ENCODE results near the gene SDR9C7.

The SDR9C7 gene

DNA sequence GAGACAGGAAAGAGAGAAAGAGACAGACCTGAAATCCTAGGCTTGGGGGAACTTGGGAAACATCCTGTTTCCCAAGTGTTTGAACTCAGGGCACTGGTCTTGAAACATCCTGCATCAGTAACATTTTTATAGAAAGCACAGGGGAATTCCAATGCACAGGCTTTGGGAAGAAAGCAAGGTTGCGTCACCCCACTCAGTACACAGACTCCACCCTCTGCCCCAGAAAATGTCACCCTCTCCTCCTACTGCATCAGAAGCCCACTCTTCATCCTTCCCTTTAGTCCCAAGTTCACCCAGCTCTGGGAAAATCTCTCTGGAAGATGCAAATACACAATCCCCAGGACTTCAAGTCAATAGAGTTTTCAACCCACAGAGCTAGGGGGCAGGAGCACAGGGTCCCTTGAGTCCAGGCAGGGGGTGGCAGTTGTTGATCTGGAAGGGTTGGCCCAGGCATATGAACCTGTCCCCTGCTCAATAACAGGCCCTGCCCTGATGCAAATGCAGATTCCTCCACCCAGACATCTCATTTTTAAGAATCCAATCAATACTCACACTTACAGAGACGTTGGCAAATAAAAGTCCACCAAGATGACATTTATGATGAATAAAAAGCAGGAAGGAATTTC is 21.5 kb upstream of the SDR9C7 start:
- Histone ChIP-seq H3K4me2 (ENCODE audit: insufficient read depth, low read length, poor library complexity, severe bottlenecking) (no peak overlapping the region), H3K18ac (ENCODE audit: low read length) (no peak overlapping the region), H3K23ac (ENCODE audit: low read depth, low read length, poor library complexity) (no peak overlapping the region), H3K9me3 (replicated peaks in 1 of 2; ENCODE audit: control insufficient read depth in 2 of 2, insufficient read depth in 1 of 2, low read depth in 1 of 2, low read length in 2 of 2) (peaks cover 7 to 12% of the 10 kb centered on the region in 2 donors), H2AK5ac (ENCODE audit: low read depth, low read length) (no peak overlapping the region), H3K14ac (ENCODE audit: low read length) (no peak overlapping the region), H2AFZ (ENCODE audit: low read length) (no peak overlapping the region), H3K79me1 (ENCODE audit: low read depth, low read length) (no peaks in the 10 kb centered on the region), H3K4ac (ENCODE audit: low read length) (no peak overlapping the region), H3K36me3 (replicated peaks in 1 of 2; ENCODE audit: control insufficient read depth in 2 of 2, insufficient read depth in 2 of 2, low read length in 2 of 2) (no peaks in the 10 kb centered on the region), H4K91ac (ENCODE audit: low read depth, low read length, poor library complexity) (no peak overlapping the region), H3K4me1 (ENCODE audit: control insufficient read depth in 2 of 2, insufficient read depth in 1 of 2, low read depth in 1 of 2, low read length in 2 of 2) (no peaks in the 10 kb centered on the region), H2BK120ac (ENCODE audit: low read depth, low read length) (no peak overlapping the region), H3K9ac (ENCODE audit: low read depth, low read length, poor library complexity) (no peak overlapping the region), H2BK5ac (ENCODE audit: low read length) (no peak overlapping the region), H2BK15ac (ENCODE audit: low read length) (no peak overlapping the region), H3K4me3 (ENCODE audit: low read length in 2 of 2) (no peak overlapping the region), H3K27me3 (ENCODE audit: control insufficient read depth in 3 of 3, insufficient read depth in 3 of 3, low read depth in 1 of 3, low read length in 3 of 3) (peaks cover 0 to 7% (median 0%) of the 10 kb centered on the region in 3 experiments), H3K27ac (replicated peaks; ENCODE audit: low read length) (no peak overlapping the region), H2BK12ac (ENCODE audit: low read length) (no peak overlapping the region), H4K8ac (ENCODE audit: low read depth, low read length) (no peak overlapping the region)
- DNase-seq (ENCODE audit: low spot score): no peak
- no CpG with 5 or more reads among the region's 2 CpGs for WGBS, 2 donors (ENCODE audit: extremely low coverage in 2 of 2, insufficient read length in 2 of 2, insufficient replicate concordance in 1 of 2)

DNA sequence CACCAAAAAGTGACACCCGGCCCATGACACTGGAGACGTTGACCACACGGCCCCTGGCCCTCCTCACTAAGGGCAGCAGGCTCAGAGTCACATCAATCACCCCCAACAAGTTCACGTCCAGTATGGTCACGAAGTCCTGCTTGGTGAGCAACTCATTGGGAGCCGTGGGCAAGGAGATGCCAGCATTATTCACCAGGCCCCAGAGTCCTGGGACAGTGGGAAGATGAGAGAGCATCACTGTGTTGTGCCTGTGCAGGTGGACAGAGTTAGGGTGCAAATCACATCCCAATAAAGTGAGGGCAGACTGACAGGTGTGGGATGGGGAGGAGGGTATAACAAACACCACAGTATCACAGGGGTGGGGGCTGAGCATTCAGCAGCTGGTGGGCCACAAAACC is 20.7 kb upstream of the SDR9C7 start:
- Histone ChIP-seq H2BK12ac (ENCODE audit: low read length) (no peak overlapping the region), H2BK15ac (ENCODE audit: low read length) (no peak overlapping the region), H3K27me3 (ENCODE audit: control insufficient read depth in 3 of 3, insufficient read depth in 3 of 3, low read depth in 1 of 3, low read length in 3 of 3) (peaks cover 0 to 7% (median 0%) of the 10 kb centered on the region in 3 experiments), H4K8ac (ENCODE audit: low read depth, low read length) (no peak overlapping the region), H3K14ac (ENCODE audit: low read length) (no peak overlapping the region), H3K4me2 (ENCODE audit: insufficient read depth, low read length, poor library complexity, severe bottlenecking) (no peak overlapping the region), H3K9ac (ENCODE audit: low read depth, low read length, poor library complexity) (no peak overlapping the region), H3K79me1 (ENCODE audit: low read depth, low read length) (no peaks in the 10 kb centered on the region), H3K18ac (ENCODE audit: low read length) (no peak overlapping the region), H3K4me3 (ENCODE audit: low read length in 2 of 2) (peak overlapping the region in 1 of 2 donors; percentile 43), H3K4me1 (ENCODE audit: control insufficient read depth in 2 of 2, insufficient read depth in 1 of 2, low read depth in 1 of 2, low read length in 2 of 2) (no peaks in the 10 kb centered on the region), H2BK5ac (ENCODE audit: low read length) (peak overlapping the region; percentile 35), H3K36me3 (replicated peaks in 1 of 2; ENCODE audit: control insufficient read depth in 2 of 2, insufficient read depth in 2 of 2, low read length in 2 of 2) (no peaks in the 10 kb centered on the region), H2BK120ac (ENCODE audit: low read depth, low read length) (no peak overlapping the region), H3K9me3 (replicated peaks in 1 of 2; ENCODE audit: control insufficient read depth in 2 of 2, insufficient read depth in 1 of 2, low read depth in 1 of 2, low read length in 2 of 2) (peaks cover 7 to 12% of the 10 kb centered on the region in 2 donors), H3K27ac (replicated peaks; ENCODE audit: low read length) (no peak overlapping the region), H3K23ac (ENCODE audit: low read depth, low read length, poor library complexity) (no peak overlapping the region), H2AFZ (ENCODE audit: low read length) (no peak overlapping the region), H2AK5ac (ENCODE audit: low read depth, low read length) (no peak overlapping the region), H4K91ac (ENCODE audit: low read depth, low read length, poor library complexity) (no peak overlapping the region), H3K4ac (ENCODE audit: low read length) (no peak overlapping the region)
- WGBS, 2 donors (ENCODE audit: extremely low coverage in 2 of 2, insufficient read length in 2 of 2, insufficient replicate concordance in 1 of 2): no CpG with 5 or more reads among the region's 6 CpGs
- no peak for DNase-seq (ENCODE audit: low spot score)

DNA sequence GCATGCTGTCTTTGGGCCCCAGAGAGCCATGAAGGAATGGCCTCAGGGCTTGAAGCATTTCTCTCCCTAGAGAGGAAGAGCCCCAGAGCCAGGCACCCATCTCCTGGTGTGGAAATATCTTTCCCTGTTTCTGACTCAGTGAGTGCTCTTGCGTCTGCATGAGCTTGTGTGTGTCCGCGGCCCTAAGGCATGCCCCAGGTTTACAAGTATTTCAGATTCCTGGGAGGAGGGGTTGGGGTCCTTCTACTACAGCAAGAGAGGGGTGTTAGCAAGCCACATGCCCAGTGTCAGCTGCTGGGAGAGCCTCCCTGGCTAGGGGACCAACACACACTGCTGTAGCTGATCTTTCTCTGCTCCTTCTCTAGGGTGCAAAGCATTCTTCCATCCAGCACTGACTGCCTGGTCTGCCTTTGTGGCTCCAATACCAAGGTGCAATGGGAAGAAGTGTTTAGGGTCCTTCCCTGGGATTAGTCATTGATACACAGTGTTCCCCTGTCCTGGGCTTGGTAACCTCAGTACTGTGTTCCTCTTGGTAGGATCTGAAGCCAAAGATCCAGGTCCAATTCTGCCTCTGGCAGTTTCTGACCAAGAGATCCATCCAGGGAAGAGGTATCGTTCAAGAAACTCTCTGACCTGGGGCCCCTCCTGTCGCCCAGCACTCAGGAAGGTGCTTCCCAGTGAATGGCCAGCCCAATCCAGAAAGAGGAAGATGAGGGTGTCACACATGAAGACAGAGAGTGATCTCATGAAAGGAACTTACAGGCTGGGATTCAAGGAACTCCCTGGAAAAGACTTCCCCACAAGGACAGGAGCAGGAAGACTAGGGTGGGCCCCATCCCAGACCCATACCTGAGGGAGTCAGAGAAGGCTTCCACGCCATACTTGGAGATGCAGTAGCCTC is 20.1 kb upstream of the SDR9C7 start:
- Histone ChIP-seq H3K9me3 (replicated peaks in 1 of 2; ENCODE audit: control insufficient read depth in 2 of 2, insufficient read depth in 1 of 2, low read depth in 1 of 2, low read length in 2 of 2) (peaks cover 7 to 12% of the 10 kb centered on the region in 2 donors), H4K91ac (ENCODE audit: low read depth, low read length, poor library complexity) (no peak overlapping the region), H3K4ac (ENCODE audit: low read length) (no peak overlapping the region), H3K4me1 (ENCODE audit: control insufficient read depth in 2 of 2, insufficient read depth in 1 of 2, low read depth in 1 of 2, low read length in 2 of 2) (no peaks in the 10 kb centered on the region), H3K79me1 (ENCODE audit: low read depth, low read length) (no peaks in the 10 kb centered on the region), H2AK5ac (ENCODE audit: low read depth, low read length) (no peak overlapping the region), H2AFZ (ENCODE audit: low read length) (no peak overlapping the region), H2BK120ac (ENCODE audit: low read depth, low read length) (no peak overlapping the region), H3K4me2 (ENCODE audit: insufficient read depth, low read length, poor library complexity, severe bottlenecking) (no peak overlapping the region), H3K18ac (ENCODE audit: low read length) (no peak overlapping the region), H3K36me3 (replicated peaks in 1 of 2; ENCODE audit: control insufficient read depth in 2 of 2, insufficient read depth in 2 of 2, low read length in 2 of 2) (peaks cover 0 to 2% of the 10 kb centered on the region in 2 donors), H3K4me3 (ENCODE audit: low read length in 2 of 2) (no peak overlapping the region), H3K9ac (ENCODE audit: low read depth, low read length, poor library complexity) (no peak overlapping the region), H2BK12ac (ENCODE audit: low read length) (no peak overlapping the region), H2BK15ac (ENCODE audit: low read length) (no peak overlapping the region), H4K8ac (ENCODE audit: low read depth, low read length) (no peak overlapping the region), H2BK5ac (ENCODE audit: low read length) (peak overlapping the region; percentile 35), H3K23ac (ENCODE audit: low read depth, low read length, poor library complexity) (peak overlapping the region; percentile 35), H3K14ac (ENCODE audit: low read length) (no peak overlapping the region), H3K27ac (replicated peaks; ENCODE audit: low read length) (no peak overlapping the region), H3K27me3 (ENCODE audit: control insufficient read depth in 3 of 3, insufficient read depth in 3 of 3, low read depth in 1 of 3, low read length in 3 of 3) (peaks cover 0 to 7% (median 0%) of the 10 kb centered on the region in 3 experiments)
- no CpG with 5 or more reads among the region's 6 CpGs for WGBS, 2 donors (ENCODE audit: extremely low coverage in 2 of 2, insufficient read length in 2 of 2, insufficient replicate concordance in 1 of 2)
- DNase-seq (ENCODE audit: low spot score): no peak

DNA sequence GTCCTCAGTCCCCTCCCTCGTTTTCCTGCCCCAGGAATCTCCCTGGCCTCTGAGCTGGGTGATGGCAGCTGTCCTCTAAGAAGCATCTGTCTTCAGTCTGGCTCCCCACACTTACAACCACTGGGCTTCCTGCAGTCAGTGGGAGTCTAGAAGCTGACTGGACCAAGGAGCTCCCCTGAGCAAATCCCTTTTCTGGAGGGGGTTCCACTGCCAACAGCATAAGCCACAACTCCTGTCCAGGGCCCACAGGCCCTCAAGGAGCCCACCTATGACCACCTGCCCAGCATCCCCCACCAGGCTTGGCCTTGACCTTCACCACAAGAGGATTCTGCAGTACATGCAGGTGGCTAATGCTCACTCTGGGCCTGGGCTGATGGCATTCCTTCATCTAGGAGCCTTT is 19.1 kb upstream of the SDR9C7 start:
- DNase-seq (ENCODE audit: low spot score): no peak
- Histone ChIP-seq H3K27me3 (ENCODE audit: control insufficient read depth in 3 of 3, insufficient read depth in 3 of 3, low read depth in 1 of 3, low read length in 3 of 3) (peaks cover 0 to 7% (median 0%) of the 10 kb centered on the region in 3 experiments), H3K4me1 (ENCODE audit: control insufficient read depth in 2 of 2, insufficient read depth in 1 of 2, low read depth in 1 of 2, low read length in 2 of 2) (no peaks in the 10 kb centered on the region), H4K8ac (ENCODE audit: low read depth, low read length) (no peak overlapping the region), H3K4me2 (ENCODE audit: insufficient read depth, low read length, poor library complexity, severe bottlenecking) (no peak overlapping the region), H3K36me3 (replicated peaks in 1 of 2; ENCODE audit: control insufficient read depth in 2 of 2, insufficient read depth in 2 of 2, low read length in 2 of 2) (peaks cover 0 to 2% of the 10 kb centered on the region in 2 donors), H2AK5ac (ENCODE audit: low read depth, low read length) (no peak overlapping the region), H2AFZ (ENCODE audit: low read length) (no peak overlapping the region), H3K4me3 (ENCODE audit: low read length in 2 of 2) (no peak overlapping the region), H3K9me3 (replicated peaks in 1 of 2; ENCODE audit: control insufficient read depth in 2 of 2, insufficient read depth in 1 of 2, low read depth in 1 of 2, low read length in 2 of 2) (peaks cover 2 to 9% of the 10 kb centered on the region in 2 donors), H3K79me1 (ENCODE audit: low read depth, low read length) (no peaks in the 10 kb centered on the region), H3K4ac (ENCODE audit: low read length) (no peak overlapping the region), H3K14ac (ENCODE audit: low read length) (no peak overlapping the region), H2BK15ac (ENCODE audit: low read length) (no peak overlapping the region), H2BK12ac (ENCODE audit: low read length) (no peak overlapping the region), H3K18ac (ENCODE audit: low read length) (no peak overlapping the region), H4K91ac (ENCODE audit: low read depth, low read length, poor library complexity) (no peak overlapping the region), H2BK120ac (ENCODE audit: low read depth, low read length) (no peak overlapping the region), H3K23ac (ENCODE audit: low read depth, low read length, poor library complexity) (no peak overlapping the region), H3K9ac (ENCODE audit: low read depth, low read length, poor library complexity) (no peak overlapping the region), H3K27ac (replicated peaks; ENCODE audit: low read length) (no peak overlapping the region), H2BK5ac (ENCODE audit: low read length) (no peak overlapping the region)
- WGBS, 2 donors (ENCODE audit: extremely low coverage in 2 of 2, insufficient read length in 2 of 2, insufficient replicate concordance in 1 of 2): no CpG with 5 or more reads among the region's 1 CpG

Measured in neuronal stem cell (in vitro differentiated cells).